ENCODE measurements around the gene MED4.

- TF ChIP-seq CTCF (IDR thresholded peaks at IDR 0.05) (no peak), POLR2A (IDR thresholded peaks at IDR 0.05) (no peak)
These were observed 25.3 kb upstream of the MED4 start for GRCh38 chr13:48120241-48120640.

Data from testis (tissue), 2 donors.